Esophagus squamous epithelium (tissue), 5 donors: ENCODE measurements around the gene UBE2J2. TPM values are rescaled to one million over a fixed set of nuclear protein-coding genes. Genes with fewer than 3 reads are reported as not detected.

Experiments
- DNase-seq: peaks from one replicate; lab custom pipeline; 2025; lab: John Stamatoyannopoulos, UW
- H3K27ac ChIP-seq, 4 donors: fragments of 200-600 bp; sonication (generic); one replicate each; pipeline ENCODE4 v1.5.1; 2016 to 2019; ENCODE audit warnings: mild to moderate bottlenecking in 1 of 4
- H3K27me3 ChIP-seq, 4 donors: fragments of 200-600 bp; sonication (generic); 1 replicate in 3 of 4; 2 replicates in 1 of 4; pipeline versions ENCODE4 v1.5.1 to v1.6.0; 2017 to 2021; ENCODE audit warnings: antibody characterized with exemption in 1 of 4
- H3K36me3 ChIP-seq, 3 donors: fragments of 200-600 bp; sonication (generic); one replicate each; pipeline ENCODE4 v1.5.1; 2016 to 2019
- H3K4me1 ChIP-seq, 3 donors: fragments of 200-600 bp; sonication (generic); one replicate each; pipeline ENCODE4 v1.5.1; 2017 to 2019
- H3K4me3 ChIP-seq, 4 donors: fragments of 200-600 bp; sonication (generic); 1 replicate in 3 of 4; 2 replicates in 1 of 4; pipeline ENCODE4 v1.5.1; 2016 to 2019; ENCODE audit warnings: mild to moderate bottlenecking in 2 of 4, moderate library complexity in 1 of 4
- H3K9me3 ChIP-seq, 3 donors: fragments of 200-600 bp; sonication (generic); one replicate each; pipeline ENCODE4 v1.5.1; 2016 to 2019
- CTCF ChIP-seq, 6 experiments: fragments of 450-650 bp in 4 of 6; fragments of 200-600 bp in 2 of 6; sonication (generic) in 2 of 6; IDR thresholded peaks; one replicate each; pipeline ENCODE4 v1.5.1; 2016 to 2019; ENCODE audit warnings: antibody characterized with exemption in 6 of 6, mild to moderate bottlenecking in 4 of 6, moderate library complexity in 4 of 6
- POLR2A ChIP-seq, 4 donors: fragments of 450-650 bp; IDR thresholded peaks; one replicate each; pipeline ENCODE4 v1.6.1; 2017; ENCODE audit warnings: antibody characterized with exemption in 4 of 4, mild to moderate bottlenecking in 4 of 4, moderate library complexity in 3 of 4
- WGBS, 2 donors: methylation state at CpG; one replicate each; pipeline ENCODE4 v1.1.5; 2018; 5-methylcytosine and 5-hydroxymethylcytosine counted together
- intact Hi-C: fragments of 100-400 bp; cut with DNase I; formaldehyde crosslinking; loops from one replicate; pipeline ENCODE4 v1.15.0; 2022
- total RNA-seq, 4 donors: library from RNA; depleted of rRNA; stranded (reverse); fragments of >200 nt; gene quantifications; one replicate each; pipeline ENCODE4 v1.1.0, GENCODE V29; 2016
- donor health status: DM: yes; HTN: yes; CAD: no.

UBE2J2 gene
- total RNA-seq, 4 donors from 2014 or later: 32.6 to 54.3 (median 42.5) TPM

GRCh38 chr1:1229770-1230169, 43.9 kb downstream of the UBE2J2 start:
- H3K9me3 ChIP-seq: no peaks in the 10 kb centered on the region
- peaks cover 24 to 66% (median 25%) of the 10 kb centered on the region in 3 donors for H3K4me1 ChIP-seq
- 95 to 100% methylated on average over 1 to 15 of the region's 19 CpGs for WGBS, 2 donors
- intact Hi-C loops: no loop called here
- peak overlapping the region in 1 of 4 donors; percentile 100 for H3K4me3 ChIP-seq
- H3K27ac ChIP-seq: no peak overlapping the region
- H3K27me3 ChIP-seq: no peaks in the 10 kb centered on the region
- peaks cover 16 to 58% (median 26%) of the 10 kb centered on the region in 3 donors for H3K36me3 ChIP-seq
- DNase-seq: no peak
- no peak for TF ChIP-seq POLR2A (IDR thresholded peaks at IDR 0.05)
- no peak for TF ChIP-seq CTCF (IDR thresholded peaks at IDR 0.05)

GRCh38 chr1:1228596-1229321, 44.9 kb downstream of the UBE2J2 start:
- Histone ChIP-seq H3K4me3 (no peak overlapping the region), H3K36me3 (peaks cover 18 to 59% (median 28%) of the 10 kb centered on the region in 3 donors), H3K27ac (no peak overlapping the region), H3K27me3 (no peaks in the 10 kb centered on the region), H3K9me3 (no peaks in the 10 kb centered on the region), H3K4me1 (peaks cover 24 to 64% (median 25%) of the 10 kb centered on the region in 3 donors)
- TF ChIP-seq POLR2A (IDR thresholded peaks at IDR 0.05) (no peak), CTCF (IDR thresholded peaks at IDR 0.05) (no peak)
- no peak for DNase-seq
- intact Hi-C loops: no loop called here
- 81 to 89% methylated on average over 22 of the region's 28 CpGs for WGBS, 2 donors

- H3K36me3 ChIP-seq: peaks cover 24 to 64% (median 33%) of the 10 kb centered on the region in 3 donors
- 99% methylated on average over 9 of the region's 30 CpGs; no CpG with 5 or more reads in 1 of the 2 donors for WGBS, 2 donors
- no peak overlapping the region for H3K4me3 ChIP-seq
- intact Hi-C loops: no loop called here
- DNase-seq: no peak
- no peaks in the 10 kb centered on the region for H3K9me3 ChIP-seq
- TF ChIP-seq CTCF (IDR thresholded peaks at IDR 0.05) (no peak), POLR2A (IDR thresholded peaks at IDR 0.05) (no peak)
- peaks cover 24 to 59% (median 24%) of the 10 kb centered on the region in 3 donors for H3K4me1 ChIP-seq
- H3K27ac ChIP-seq: no peak overlapping the region
- H3K27me3 ChIP-seq: no peaks in the 10 kb centered on the region
These were observed 45.5 kb downstream of the UBE2J2 start for GRCh38 chr1:1228187-1228586.

GRCh38 chr1:1227386-1227785, 46.3 kb downstream of the UBE2J2 start:
- no peak overlapping the region for H3K27ac ChIP-seq
- peaks cover 32 to 72% (median 40%) of the 10 kb centered on the region in 3 donors for H3K36me3 ChIP-seq
- H3K4me3 ChIP-seq: no peak overlapping the region
- no peak for DNase-seq
- TF ChIP-seq CTCF (IDR thresholded peaks at IDR 0.05) (no peak), POLR2A (IDR thresholded peaks at IDR 0.05) (no peak)
- H3K27me3 ChIP-seq: no peaks in the 10 kb centered on the region
- intact Hi-C loops: no loop called here
- peaks cover 16 to 51% (median 20%) of the 10 kb centered on the region in 3 donors for H3K4me1 ChIP-seq
- no CpG with 5 or more reads among the region's 25 CpGs for WGBS, 2 donors
- no peaks in the 10 kb centered on the region for H3K9me3 ChIP-seq

GRCh38 chr1:1226566-1227362, 46.9 kb downstream of the UBE2J2 start:
- H3K4me3 ChIP-seq: no peak overlapping the region
- 85 to 93% methylated on average over 8 to 11 of the region's 44 CpGs for WGBS, 2 donors
- DNase-seq: no peak
- peaks cover 16 to 56% (median 20%) of the 10 kb centered on the region in 3 donors for H3K4me1 ChIP-seq
- H3K9me3 ChIP-seq: no peaks in the 10 kb centered on the region
- no peak for TF ChIP-seq CTCF (IDR thresholded peaks at IDR 0.05)
- no peak overlapping the region for H3K27ac ChIP-seq
- peaks cover 38 to 78% (median 47%) of the 10 kb centered on the region in 3 donors for H3K36me3 ChIP-seq
- no peaks in the 10 kb centered on the region for H3K27me3 ChIP-seq
- intact Hi-C loops: no loop called here
